GM21381 (cell line): Measurements from ENCODE around the gene RBM44.

ENCODE experiments used
- ATAC-seq: cut with Tn5 transposase; IDR thresholded peaks from one replicate; pipeline ENCODE4 v1.9.1; 2021; ENCODE audit warnings: mild to moderate bottlenecking, moderate library complexity; ENCODE audit not compliant: unreplicated experiment

The RBM44 gene

DNA sequence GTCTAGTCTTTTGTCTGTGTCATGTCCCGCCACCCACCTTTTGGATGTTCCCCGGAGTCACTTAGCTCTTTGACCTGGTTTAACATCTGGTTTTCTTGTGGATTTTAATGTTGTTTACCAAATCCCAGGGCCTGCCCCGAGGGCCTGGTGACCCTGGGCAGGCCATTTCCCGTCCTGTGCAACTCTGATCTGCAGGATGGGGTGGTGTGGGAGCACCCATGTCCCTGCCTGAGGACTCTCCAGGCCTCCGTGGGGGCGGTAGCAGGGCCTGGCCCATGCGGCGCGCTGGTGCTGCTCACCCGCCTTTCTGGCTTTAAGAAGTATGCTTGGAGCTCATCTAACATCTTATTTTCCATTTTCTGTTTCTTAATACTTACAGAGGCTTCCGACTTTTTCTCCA, 71.5 kb downstream of the RBM44 start:
- no peak for ATAC-seq

DNA sequence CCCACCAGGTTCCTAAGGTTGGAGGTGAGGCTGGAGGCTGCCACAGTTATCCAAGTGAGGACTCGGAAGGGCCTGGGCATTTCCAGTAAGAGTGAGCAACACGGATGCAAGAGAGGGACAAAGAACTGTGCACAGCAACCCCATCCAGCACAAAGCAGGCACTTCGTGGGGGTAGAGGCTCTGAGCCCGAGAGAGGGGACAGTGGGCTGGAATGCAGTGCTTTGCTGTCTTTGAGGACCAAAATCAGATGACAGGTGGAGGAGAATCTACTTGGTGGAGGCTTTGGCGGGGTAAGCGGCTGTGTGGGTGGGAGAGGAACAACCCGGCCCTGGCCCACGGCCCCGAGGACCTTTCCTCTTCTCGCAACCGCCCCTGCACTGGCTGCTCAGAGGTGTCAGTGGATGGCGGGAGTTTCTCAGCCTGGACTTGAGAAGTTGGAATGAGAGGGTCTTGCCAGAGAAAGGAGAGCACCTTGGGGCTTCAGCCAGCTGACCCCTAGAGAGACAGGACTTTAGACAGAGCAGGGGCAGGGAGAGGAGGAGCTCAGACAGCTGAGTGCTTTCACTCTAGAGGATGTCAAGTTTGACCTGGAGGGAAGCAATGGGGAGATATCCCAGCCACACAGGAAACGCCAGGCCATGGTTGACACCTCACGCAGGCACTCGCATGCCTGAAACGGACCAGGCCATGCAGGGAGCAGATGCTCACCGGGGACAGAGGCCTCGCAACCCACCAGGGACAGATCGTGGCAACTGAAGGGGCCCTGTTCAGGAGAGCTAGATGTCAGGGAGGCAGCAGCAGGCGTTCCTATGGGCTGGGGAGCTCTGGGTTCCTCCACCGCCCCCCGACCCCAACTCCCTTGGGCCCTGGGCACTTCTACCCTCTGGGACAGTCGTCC, 72.4 kb downstream of the RBM44 start:
- no peak for ATAC-seq

DNA sequence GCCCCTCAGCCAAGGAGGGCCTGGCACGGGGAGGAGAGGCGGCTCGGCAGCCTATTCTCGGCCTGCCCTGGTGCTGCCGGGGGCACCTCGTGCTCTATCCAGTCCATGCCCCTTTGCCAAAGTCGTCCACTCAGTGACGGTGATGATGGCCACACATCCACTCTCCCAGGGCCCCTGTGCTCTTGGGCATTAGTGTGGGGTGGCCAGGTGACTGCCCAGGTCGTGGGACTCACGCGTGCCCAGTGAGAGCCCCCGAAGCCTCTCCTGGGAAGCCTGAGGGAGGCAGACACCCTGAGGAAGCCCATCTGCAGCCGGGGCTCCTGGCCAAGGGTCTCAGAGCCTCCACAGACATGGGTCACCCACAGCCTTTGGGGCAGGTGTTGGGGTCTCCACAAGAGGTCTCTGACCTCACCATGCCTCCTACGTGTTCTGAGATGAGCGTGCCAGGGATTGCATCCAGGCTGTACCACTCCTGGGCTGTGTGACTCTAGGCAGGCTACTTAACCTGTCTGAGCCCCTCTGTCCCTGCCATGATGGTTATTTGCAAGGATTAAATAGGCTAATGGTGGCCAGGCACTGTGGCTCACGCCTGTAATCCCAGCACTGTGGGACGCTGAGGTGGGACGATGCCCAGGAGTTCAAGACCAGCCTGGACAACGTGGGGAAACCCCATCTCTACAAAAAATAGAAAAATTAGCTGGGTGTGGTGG, 73.8 kb downstream of the RBM44 start:
- no peak for ATAC-seq

DNA sequence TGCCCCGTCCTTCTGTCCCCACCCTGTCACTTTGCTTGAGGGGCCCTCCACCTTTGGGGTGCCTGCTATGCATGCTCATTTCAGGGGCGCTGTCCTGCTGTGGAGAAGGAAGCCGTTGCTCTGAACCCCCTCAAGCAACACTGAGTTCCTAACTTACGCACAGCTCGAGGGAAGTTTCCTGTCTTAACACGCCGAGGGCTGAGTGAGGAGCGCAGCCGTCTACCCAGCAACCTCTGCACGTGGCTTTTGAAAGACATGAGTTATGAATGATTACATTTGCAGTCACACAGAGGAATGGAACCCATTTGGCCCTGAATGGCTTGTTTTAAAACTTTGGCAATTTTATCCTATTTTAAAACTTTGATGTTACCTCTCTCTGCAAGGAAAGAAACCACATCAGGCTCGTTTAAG, 74.8 kb downstream of the RBM44 start:
- no peak for ATAC-seq

DNA sequence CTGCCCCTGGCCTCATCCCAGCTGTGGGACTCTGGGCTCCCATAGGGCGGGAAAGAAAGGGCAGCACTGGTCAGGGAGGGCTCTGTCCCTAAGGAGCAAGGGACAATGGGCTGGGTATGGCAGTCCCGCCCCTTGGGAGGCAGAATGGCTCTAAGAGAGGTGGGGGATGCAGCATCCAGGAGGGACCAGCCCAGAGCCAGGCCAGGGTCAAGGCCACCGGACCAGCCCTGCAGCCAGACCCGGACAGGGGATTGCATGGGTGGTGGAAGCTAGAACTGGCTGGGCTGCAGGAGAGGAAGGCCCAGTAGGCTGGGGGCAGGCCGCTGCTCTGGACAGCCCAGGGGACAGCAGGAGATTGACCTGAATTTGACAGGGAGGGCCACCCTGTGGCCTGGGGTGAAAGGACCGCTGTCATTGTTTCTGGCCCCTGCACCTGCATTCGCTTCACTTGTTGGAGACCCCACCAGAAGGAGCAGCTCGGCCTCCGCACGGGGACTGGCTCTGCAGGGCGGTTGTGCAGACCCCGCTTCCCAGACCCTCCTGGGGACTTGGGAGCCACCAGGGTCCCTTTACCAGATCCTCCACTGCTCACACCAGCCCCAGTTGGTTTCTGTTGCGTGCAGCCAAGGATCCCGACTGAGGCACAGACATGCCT, 75.4 kb downstream of the RBM44 start:
- no peak for ATAC-seq

DNA sequence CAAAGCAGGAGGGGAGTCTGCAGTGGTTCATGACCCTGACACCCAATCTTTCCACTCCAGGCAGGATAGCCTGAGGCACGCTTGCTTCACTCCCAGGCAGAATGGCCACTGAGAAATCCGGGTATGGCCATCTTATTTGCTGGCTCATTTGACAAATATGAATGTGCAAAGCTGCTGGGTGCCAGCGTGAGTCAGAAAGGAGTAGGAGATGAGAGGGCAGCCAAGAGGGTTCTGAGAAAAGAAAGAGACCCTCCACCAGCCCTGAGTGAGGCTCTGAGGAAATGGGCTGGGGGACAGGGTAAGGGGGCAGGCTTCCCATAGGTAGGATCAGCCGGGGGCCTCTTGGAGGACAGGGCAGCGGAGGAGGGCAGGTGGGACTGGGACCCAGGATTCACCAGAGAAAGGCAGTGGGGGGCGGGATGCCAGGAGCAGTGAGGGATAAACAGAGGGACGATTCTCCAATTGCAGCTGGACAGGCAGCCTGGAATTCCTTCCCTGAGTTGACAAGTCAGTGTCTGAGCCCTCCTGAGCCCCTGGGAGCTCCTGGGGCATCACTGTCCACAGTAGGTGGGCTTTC, 76.1 kb downstream of the RBM44 start:
- ATAC-seq, result no peak

DNA sequence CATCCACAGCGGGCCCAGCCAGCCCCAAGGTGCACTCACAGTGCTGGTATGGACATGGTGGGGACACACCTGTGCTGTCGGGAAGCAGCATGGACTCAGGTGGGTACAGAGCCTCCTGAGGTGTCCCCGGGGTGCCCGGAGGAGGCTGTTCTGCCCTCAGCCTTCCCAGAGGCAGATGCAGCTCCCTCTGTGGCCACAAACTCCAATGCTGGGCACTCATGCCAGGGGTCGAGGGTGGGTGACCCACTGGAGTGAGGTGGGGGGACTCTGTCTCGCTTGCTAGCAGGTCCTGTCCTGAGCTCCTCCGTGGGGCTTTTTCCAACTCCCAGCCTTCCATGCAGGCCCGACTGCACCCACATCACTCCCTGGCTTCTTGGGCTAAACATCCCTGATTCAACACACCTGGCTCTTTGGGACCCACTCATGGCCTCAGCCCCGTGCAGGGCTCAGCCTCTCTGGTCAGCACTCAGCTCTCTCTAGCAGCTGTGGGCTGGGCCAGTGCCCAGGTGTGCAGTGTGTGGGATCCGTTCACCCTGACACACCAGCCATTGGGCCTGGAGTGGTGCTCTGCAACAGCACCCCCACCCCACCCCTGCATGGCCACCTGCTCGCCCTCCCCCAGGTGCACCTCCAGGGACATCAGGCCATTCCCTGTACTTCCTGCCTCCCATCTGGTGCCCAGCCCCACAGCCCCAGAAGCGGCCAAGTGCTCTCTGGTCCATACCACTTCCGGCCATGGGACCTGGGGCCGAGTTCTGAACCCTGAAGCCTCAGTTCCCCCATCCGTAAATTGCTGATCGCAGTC, 76.9 kb downstream of the RBM44 start:
- no peak for ATAC-seq

DNA sequence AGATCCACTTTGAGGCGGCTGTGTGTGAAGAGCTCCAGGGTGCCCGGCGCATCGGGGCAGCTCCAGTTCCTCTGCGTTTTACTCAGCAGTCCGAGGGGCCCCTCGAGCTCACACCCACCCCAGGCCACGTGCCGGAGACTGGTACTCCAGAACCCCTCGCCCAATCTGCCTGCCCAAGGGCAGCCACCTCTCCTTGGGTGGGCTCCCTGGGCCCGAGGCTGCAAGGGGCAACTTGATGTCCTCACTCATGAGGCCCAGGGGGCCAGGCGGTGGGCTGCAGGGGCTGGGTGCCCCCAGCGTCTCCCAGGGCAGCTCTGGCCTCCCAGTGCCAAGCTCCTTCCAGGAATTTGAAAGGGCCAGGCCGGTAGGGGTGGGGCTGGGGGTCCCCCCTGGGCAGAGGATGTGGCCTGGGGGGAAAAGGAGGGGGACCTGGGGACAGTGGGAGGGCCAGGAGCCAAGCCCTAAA, 77.5 kb downstream of the RBM44 start:
- ATAC-seq, result no peak

DNA sequence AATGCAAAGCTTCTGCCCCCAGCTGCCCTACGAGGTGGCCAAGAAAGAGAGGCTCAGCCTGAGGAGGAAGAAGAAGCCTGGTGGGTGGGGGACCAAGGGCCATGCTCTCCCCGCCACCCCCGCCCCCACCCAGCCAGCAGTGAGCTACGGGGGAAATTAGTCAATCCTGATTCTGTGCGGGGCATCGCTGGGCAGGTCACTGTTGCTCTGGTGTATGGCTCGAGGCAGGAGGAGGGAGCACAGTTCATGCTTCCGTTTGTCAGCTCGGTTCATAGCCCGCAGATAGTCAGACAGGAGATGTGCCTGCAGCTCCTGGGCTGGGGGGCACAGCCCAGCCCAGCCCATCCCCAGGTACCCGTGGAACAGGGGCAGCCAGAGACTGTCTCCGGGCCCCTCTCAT, 78.0 kb downstream of the RBM44 start:
- ATAC-seq, result no peak

DNA sequence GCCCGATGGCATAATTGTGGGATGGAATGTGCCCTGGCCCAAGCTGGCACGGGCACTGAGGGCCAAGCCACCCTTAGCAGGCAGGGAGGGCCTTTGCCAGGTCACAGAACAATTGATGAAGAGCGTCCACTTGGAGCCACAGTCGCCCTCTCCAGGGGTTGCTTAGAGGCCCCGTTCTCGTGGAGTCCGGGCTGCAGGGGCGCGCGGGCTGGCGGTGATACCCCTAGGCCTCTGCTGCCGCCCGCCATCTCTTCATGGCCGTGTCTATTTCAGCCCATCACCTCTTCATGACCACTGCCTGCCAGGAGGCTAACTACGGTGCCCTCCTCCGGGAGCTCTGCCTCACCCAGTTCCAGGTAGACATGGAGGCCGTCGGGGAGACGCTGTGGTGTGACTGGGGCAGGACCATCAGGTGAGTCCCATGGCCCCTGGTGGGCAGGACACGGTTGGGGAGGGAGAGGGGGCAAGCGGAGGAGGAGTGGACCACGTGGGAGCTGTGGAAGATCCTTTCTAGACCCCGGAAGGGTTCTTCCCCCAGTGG, 78.4 kb downstream of the RBM44 start:
- no peak for ATAC-seq

DNA sequence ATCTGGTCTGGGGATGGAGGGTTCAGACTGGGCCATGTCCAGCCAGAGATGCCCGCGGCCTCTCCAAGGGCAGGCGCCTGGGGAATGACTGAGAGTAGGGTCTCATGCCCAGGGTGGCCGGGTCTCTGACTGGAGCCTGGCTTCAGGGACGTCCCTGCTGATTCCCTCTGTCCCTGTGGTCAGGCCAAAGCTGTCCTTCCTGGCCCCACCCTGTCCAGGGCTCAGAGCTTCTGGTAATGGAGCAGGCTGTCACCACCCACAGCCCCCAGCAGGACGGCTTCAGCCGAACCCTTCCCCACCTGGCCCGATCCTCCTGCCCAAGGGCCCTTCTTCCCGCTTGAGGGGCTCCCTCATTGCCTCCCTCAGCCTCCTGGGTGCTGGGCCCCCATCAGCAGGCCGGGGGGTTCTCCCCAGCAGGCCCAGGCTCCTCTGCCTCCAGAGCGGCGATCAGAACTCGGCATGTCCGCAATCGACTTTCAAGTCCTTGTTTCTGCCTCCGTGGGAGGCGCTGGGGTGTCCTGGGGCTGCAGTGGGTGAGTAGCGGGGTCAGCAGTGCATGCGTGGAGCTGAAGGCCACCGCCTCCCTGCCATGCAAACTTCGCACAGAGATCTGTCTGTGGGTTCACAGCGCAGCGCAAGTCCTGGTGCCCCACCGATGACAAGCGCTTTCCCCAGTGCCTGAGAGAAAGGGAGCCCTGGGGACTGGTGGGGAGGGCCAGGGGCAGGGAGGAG, 79.2 kb downstream of the RBM44 start:
- no peak for ATAC-seq

DNA sequence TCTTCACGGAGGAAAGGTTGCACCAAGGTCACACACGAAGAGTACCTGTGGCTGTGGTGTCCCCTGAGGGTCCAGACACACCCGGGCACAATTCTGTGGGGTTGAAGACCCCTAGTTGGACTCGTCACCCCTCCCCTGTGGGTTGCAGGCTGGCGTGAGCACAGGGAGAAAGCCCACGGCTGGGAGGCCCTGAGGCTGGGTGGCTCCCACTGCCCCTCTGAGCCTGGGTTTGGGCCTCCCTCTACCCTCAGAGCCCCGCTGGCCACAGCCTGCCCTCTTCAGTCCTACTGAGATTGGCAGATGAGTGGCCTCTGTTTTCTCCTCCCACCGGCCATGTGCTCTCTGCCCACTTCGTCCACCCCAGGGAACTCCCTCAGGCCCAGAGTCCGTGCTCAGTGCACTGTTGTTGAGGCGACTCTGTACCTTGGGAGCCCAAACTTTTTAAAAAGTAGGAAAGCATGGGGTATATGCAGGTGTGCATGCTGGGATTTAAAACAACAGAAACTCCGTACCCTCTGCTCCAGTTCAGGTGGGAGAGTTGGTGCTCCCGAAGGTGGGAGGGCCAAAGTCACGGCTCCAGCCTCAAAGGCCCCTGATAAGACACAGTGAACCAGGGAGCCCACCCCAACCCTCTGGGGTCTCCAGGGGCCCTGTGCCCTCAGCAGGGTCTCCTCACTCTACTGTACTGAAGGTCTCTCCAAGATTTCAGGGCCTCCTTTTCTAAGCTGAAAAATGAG, 79.9 kb downstream of the RBM44 start:
- no peak for ATAC-seq

DNA sequence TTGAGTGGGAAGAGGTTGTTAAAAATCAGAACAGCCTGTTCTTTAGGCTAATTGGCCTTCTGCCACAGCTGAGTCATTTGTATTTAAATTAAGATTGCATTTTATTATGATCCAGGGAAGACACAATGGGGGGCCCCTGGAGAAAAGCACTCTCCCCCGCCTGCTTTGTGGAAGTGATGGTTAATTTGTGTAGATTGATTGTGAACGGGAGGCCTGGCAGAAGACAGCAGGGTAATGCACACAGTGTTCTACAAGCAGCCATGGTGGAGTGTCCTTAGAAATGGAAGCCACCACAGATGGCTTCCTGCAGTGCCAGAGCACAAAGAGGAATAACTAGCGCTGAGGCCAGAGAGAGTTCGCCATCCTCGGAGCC, 80.5 kb downstream of the RBM44 start:
- no peak for ATAC-seq

DNA sequence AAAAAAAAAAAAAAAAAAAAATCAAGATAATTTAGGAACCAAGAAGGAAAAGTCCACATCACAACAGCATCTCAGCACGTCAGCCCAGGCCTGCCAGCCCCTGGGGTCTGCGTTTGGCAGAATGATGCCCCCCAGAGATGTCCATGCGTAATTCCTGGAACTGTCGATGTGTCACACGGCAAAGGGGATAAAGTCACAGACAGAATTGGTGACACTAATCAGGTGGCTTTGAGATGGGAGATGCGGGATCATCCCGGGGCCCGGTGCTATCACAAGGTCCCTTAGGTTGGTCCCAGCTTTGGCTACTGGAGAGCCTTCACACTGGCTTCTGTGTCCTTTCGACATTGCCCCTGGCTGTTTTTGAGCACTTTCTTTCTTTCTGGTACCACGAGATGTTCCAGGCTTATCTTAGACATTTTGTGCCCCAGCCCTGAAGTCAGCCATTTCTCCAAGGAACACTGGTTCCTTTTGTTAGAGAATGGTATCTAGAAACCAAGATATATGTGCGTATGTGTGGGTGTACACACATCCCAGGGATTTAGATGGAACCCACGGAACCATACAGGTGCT, 81.5 kb downstream of the RBM44 start:
- ATAC-seq, result no peak

DNA sequence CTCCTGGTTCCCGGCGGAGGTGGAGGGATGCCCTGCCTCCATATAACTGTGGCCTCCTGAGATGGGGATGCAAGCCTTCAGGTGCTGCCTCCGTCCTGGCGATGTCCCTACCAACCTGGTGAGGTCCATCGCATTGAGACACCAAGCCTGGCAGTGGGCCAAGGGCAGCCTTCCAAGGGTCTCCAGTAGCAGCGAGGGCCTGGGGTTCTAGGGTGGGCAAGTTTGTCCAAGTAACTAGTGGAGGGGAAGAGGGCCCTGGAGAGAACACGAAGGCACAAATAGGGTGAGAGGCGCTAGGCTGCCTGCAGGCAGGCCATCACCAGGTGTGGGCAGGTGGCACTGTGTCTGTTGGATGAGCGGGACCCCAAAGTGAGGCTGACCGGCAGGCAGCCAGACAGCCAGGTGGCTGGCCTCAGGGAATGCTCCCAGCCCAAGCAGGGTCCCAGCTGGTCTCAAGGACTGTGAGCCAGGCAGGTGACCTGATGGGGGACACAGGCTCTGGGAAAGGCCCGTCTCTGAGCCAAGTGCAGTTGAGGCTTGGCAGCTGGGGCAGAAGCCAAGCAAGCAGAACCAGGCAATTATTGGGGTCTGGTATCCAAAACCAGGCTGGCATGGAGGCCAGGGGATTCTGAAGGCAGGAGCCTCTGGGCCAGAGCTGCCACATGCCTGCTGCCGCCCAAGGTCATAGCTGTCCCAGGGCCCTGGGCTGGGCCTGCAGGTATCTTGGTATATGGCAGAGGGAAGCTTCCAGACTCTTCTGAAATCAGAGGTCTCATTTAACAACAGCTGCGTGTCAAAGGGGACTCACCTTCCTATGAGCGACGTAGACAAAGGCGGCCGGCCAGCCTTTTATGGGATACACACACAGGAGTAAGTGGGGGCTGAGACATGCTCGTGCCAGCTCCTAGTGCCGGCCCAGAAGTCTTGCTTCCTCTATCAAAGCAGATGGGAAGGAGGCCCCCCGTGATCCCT, 84.2 kb downstream of the RBM44 start:
- no peak for ATAC-seq

DNA sequence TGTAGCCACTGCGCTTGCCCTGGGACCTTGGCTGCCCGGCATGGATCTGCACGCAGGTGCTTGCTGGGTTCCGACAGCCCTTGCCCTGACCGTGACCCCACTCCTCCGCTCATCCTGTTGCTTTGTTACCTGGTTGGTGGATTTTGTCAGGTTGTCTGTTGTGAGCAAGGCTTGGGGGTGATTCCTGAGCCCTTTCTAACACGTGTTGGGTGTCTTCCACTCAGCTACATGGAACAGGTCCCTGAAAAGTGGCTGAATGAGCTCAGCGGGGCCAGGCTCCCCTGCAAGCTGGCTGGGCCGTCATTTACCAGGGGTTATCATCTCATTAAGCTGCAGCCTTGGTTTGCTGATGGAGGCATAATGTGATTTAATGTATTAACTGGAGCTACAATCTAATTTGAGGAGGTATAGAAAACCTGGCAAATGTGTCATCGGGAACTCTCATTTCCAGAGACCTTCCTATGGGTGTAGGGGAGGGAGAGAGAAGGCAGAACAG, 85.4 kb downstream of the RBM44 start:
- no peak for ATAC-seq

DNA sequence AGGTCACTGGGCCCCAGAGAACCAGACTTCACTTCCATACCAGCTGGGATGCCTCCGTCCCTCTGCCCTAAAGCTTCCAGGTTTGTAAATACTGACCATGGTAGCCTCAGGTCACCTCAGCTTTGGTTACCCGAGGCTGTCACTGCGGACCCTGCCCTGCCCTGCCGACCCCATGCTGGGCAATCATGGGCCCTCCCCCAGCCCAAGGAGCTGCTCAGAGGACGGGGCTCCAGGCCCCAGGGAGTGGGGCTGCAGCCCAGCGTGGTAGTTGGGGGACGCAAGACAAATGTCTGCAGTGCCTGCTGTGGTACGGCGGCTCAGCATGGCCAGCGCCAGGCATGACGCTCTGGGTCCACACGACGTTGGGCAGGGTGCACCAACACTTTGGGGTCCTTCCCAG, 86.1 kb downstream of the RBM44 start:
- no peak for ATAC-seq
